ENCODE data around the gene PUM2. TPM values are rescaled to one million over a fixed set of nuclear protein-coding genes. Genes with fewer than 3 reads are reported as not detected.
A peak's percentile ranks its signal among the peaks of the same experiment; 100 is the strongest.

PUM2 gene
- total and polyA plus RNA-seq, 2 of the 13 experiments (the other 11 are each of a cell fraction or from before 2014, with no cell fraction given) = 69.6 to 69.8 TPM

- TF ChIP-seq MAZ (IDR thresholded peaks at IDR 0.05; ENCODE audit: borderline replicate concordance, low read depth, low read length) (no peak), MAZ (CRISPR knock-in tag; IDR thresholded peaks at IDR 0.05; ENCODE audit: low read depth) (no peak; the same call in none of the 2 replicates), FOXO1 (CRISPR knock-in tag; IDR thresholded peaks at IDR 0.05) (no peak), USF2 (IDR thresholded peaks at IDR 0.05; ENCODE audit: low read depth, low read length) (no peak), USF2 (CRISPR knock-in tag; IDR thresholded peaks at IDR 0.05; ENCODE audit: borderline replicate concordance) (no peak; the same call in 1 of the 2 replicates), CBX1 (IDR thresholded peaks at IDR 0.05; ENCODE audit: low read depth) (no peak), HDAC2 (CRISPR knock-in tag; IDR thresholded peaks at IDR 0.05) (peak; percentile 28; the same call in 1 of the 2 replicates), ZNF792 (CRISPR knock-in tag; IDR thresholded peaks at IDR 0.05) (peak; percentile 22; the same call in 1 of the 2 replicates), HOXA7 (CRISPR knock-in tag; IDR thresholded peaks at IDR 0.05) (peak; percentile 25; the same call in 1 of the 2 replicates), ERF (CRISPR knock-in tag; IDR thresholded peaks at IDR 0.05) (peak; percentile 27; the same call in 1 of the 2 replicates), ARID3A (IDR thresholded peaks at IDR 0.05; ENCODE audit: low read depth, low read length) (no peak), TGIF2 (CRISPR knock-in tag; IDR thresholded peaks at IDR 0.05) (peak; percentile 31; the same call in 1 of the 2 replicates), JUN (CRISPR knock-in tag; IDR thresholded peaks at IDR 0.05) (no peak), DDIT3 (CRISPR knock-in tag; IDR thresholded peaks at IDR 0.05) (no peak), NFE2 (CRISPR knock-in tag; IDR thresholded peaks at IDR 0.05) (no peak), SNAI1 (CRISPR knock-in tag; IDR thresholded peaks at IDR 0.05; ENCODE audit: borderline replicate concordance) (0 out of 2 replicates have a peak, but pooled peaks have one; percentile 40), ZBTB1 (CRISPR knock-in tag; IDR thresholded peaks at IDR 0.05; ENCODE audit: borderline replicate concordance) (no peak), SIN3B (IDR thresholded peaks at IDR 0.05; ENCODE audit: low read length) (0 out of 2 replicates have a peak, but pooled peaks have one; percentile 23), NFE2L1 (CRISPR knock-in tag; IDR thresholded peaks at IDR 0.05; ENCODE audit: borderline replicate concordance) (no peak), ZNF598 (CRISPR knock-in tag; IDR thresholded peaks at IDR 0.05; ENCODE audit: borderline replicate concordance) (no peak)
- TF ChIP-seq, protein P1, sequence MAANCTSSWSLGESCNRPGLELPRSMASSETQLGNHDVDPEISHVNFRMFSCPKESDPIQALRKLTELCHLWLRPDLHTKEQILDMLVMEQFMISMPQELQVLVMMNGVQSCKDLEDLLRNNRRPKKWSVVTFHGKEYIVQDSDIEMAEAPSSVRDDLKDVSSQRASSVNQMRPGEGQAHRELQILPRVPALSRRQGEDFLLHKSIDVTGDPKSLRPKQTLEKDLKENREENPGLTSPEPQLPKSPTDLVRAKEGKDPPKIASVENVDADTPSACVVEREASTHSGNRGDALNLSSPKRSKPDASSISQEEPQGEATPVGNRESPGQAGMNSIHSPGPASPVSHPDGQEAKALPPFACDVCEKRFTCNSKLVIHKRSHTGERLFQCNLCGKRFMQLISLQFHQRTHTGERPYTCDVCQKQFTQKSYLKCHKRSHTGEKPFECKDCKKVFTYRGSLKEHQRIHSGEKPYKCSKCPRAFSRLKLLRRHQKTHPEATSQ (CRISPR knock-in tag; IDR thresholded peaks at IDR 0.05; ENCODE audit: borderline replicate concordance) = no peak
These were observed 467 bp downstream of the PUM2 start (continued) for GRCh38 chr2:20350041-20350712.
